ENCODE results near the gene MAML3.
"Not testable (repeated sequence)": the region's sequence is repeated elsewhere in the genome, so short reads cannot be mapped to it uniquely, and the experiment has no call there.

Gene MAML3

DNA sequence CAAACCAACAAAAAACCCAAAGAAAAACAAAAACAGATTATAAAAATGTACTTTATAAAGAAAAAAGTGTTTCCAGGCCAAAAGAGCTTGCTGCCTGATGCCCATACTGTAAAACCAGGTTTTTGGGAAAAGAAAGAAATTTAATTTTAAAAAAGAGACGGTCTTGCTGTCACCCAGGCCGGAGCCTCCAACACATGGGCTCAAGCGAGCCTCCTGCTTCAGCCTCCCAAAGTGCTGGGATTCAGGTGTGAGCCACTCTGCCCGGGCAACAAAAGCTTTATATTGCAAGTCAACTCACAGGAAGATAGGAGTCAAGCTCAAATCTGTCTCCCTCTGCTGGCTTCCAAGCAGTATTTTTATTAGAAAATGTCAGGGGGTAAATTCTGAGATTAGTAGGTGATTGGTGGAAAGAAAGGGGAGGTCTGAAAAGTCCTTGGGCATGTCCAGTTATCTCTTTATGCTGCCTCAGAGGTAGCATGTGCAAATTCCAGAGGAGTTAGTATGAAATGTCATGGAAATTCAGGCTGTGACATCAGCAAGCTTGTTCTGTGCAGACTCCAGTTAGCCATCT is 449.0 kb downstream of the MAML3 start:
- DNase-seq, result no peak

DNA sequence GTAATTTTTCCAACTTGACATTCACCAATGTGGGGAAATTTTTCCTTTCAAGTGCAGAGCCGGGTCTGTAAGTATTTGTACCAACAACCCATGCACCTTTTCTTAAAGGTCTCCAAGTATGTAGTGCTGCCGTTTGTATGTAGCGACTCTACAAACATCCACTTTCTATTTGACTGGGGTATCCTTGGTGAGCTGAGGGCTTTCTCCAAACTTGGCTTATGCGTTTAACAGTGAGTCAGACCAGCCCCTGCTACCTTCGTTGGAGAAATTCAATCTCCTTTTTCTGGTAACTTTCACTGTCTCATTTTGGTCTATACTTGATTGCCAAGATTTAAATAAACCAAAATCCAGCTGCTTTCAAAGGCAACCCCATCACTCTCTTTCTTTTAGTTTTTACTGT is 453.4 kb downstream of the MAML3 start:
- no peak for DNase-seq

DNA sequence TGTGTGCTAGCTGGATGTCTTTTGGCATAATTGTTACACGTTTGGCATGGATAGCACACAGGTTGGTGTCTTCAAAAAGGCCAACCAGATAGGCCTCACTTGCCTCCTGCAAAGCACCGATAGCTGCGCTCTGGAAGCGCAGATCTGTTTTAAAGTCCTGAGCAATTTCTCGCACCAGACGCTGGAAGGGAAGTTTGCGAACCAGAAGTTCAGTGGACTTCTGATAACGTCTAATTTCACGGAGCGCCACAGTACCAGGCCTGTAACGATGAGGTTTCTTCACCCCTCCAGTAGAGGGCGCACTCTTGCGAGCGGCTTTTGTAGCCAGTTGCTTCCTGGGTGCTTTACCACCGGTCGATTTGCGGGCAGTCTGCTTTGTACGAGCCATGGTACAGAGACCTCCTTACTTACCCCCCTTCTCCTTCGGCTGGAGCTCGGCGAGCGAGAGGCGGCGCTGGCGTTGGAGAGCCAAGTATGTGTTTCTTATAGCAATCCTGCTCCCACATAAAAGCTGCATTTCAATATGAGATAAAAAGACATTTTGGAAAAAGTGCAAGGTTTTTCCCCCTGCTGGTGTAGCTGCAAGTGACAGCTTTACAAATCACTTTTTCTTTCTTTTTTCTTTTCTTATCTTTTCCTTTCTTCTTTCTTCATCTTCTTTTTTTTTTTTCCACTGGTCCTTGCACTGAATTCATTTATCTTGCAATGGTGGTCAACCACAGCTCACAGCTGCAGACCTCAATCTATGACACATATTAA is 455.6 kb downstream of the MAML3 start:
- DNase-seq, result not testable (repeated sequence)

DNA sequence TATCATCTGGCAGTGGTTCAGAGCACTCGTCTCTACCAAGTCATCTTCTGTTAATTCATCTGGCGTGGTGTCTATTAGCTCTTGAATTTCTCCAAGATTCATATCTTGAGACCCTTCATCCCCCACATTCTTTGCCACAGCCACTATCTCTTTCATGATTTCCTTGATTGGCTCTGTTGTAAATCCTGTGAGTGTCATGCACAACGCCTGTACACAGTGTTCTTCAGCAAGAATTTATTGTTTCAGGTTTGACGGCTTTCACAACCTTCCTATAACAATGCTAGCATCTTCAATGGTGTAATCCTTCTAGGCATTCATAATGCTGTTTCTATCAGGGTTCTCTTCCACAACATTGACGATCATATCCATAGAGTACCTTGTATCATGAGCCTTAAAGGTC is 457.5 kb downstream of the MAML3 start:
- DNase-seq, result no peak

DNA sequence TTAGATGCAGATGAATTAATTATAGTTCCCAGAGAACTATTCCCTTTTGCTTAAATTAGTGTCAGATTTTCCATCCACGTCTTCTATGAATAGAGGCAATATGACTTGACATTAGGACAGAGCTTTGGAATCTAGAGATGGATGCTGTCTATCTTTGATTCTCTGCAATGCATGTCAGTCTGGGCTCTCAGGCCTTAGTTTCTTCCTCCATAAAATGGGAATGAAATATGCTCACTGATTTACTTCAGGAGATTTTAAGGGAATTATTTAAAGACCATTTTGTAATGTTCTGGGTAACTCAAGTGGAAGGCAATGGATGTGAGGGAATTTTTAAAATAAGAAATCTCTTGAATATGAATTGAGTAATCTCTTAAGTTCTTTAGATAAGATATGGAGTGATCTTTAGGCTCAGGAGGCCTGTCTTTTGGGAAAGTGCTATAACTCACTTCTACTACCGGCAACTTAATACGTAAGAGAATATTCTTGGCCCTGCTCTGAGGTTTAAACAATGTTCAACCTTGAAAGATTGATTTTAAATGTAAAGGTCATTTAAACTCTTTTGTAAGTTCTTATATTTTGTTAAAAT is 459.4 kb downstream of the MAML3 start:
- DNase-seq, result no peak

DNA sequence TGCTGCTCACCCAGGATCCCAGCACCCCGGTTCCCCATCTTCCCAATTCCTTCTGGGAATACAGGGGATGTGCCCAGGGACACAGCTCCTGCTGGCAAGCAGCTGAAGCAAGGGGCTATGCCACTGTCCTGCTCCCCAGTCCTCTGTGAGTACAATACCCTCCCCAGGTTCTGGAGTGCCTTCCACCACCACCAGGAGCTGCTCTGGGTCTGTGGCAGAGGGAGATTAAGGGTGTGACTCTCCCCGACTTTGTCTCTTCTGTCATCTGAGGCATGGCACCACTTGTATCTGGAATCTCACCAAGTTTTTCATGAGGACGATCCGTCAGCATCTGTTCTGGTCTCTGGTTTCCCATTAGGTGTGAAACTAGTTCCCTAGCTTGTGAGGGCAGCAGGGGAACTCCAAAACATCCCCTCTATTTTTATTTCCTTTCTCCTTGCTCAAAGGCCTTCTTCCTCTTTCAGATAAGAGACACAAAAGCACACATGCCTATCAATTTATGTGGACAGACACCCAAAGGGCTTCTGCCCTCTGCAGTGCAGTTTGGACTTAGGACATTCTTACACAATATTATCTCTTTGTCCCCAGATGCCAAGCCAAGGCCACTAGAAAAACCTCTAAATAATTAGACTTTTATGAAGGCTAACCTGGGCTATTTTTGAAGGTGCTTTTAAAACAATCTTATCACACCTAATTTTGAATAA is 461.5 kb downstream of the MAML3 start:
- no peak for DNase-seq

DNA sequence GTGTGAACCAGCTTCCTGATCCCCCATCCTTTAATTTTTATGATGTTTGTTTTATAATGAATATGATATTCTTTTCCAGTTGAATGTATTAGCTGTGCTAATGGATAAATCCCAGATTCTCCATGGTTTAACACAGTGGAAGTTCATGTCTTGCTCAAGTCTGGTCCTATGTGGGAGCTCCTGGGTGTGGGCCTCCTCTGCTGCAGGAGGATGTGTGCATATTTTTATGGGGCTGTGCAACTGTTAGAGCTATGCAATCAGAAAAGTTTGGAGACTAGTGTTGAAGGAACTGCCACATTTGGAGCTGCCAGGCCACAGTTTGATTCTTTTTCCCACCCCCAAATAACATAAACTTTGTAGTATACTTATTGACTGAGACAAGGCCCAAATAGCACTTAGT is 463.6 kb downstream of the MAML3 start:
- DNase-seq, result no peak

DNA sequence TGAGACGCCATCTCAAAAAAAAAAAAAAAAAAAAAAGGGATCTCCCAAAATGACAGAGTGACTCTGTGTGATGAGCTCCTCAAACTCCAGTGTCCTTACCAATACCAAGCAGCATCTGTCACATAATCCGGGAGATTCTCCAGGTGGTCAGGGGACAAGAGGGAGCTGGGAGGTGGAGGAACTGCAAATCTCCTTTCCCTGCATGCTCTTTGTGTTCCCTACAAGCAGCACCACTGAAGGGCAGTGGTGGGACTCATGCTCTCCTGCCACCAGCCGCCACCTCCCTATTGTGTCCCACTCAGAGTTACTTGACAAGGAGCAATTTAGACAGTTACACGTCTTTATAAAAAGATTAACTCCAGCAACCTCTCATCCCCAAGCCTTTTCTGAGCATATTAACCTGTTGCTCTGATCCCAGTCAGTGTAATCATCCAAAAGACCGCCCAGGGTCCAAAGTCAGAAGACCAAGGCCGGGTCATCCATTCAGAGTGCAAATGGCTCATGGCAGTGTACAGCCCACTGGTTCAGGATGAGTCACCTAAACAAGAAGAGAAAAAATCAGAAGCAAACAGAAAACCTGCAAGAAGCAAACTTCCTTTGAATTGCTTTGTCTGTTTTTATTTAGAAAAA is 464.8 kb downstream of the MAML3 start:
- DNase-seq, result no peak

DNA sequence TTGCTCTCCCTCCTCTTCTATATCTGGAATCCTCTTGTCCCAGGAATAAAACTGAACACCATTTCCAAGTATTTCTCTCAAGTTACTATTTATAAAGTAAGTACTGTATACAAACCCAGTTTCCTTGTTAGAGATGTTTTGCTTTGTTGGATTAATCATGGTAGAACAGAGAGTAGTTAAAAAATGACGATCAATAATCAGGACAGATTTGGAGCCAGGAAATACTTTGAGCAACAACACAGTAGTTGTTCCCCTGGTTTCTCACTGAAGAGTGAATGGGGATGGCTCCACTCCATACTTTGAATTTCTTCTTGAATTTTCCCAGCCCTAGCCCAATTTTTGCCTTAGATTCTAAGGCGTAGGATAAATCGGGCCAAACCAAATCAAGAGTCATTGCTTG is 467.0 kb downstream of the MAML3 start:
- no peak for DNase-seq

DNA sequence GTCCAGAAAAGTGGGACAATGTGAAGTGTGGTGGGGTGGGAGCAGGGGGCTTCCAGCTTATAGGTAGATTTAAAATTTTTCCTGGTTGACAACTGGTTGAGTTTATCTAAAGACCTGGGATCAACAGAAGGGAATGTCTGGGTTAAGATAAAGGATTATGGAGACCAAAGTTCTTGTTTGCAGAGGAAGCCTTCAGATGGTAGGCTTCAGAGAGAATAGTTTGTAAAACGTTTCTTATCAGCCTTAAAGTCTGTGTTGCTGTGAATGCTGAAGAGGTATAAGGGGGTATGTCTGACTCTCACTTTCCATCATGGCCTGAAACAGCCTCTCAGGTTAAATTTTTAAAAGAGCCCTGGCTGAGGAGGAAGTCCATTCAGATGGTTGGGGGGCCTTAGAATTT is 467.9 kb downstream of the MAML3 start:
- no peak for DNase-seq

DNA sequence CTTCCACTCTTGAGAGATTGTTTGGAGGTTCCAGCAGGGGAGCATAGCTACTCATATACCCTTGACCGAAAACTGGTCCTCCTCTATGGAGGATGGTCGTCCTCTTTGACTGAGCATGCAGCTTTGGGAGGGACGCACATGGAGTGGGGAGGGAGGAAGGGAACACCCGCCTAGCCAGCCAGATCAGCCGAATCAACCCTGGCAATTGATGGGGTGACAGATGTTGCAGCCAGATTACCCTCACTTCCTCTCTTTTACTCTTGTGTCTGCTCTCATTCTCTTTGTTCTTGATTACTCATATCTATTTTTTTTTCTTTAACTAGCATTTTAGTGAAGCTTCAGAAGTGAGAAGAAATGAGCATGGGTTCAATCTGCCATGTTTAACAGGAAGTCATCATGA is 468.8 kb downstream of the MAML3 start:
- DNase-seq, result no peak

DNA sequence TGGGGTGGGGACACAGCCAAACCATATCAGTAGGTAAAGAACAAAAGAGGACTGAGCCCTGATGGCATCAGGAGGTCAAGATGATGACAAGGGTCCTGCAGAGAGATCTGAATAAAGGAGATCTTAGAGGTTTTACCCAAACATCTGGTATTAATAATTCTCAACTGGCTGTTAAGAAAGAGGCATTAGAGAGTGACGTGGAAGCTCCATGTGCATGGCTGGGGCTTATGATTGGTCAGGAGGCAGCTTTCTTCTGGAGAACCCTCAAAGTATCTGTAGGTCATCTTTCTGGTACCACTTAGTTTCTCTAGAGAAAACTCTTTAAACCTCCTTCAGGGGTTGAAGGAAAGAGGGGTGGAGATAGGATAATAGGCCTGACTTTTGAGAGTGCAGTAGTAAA is 469.6 kb downstream of the MAML3 start:
- no peak for DNase-seq

DNA sequence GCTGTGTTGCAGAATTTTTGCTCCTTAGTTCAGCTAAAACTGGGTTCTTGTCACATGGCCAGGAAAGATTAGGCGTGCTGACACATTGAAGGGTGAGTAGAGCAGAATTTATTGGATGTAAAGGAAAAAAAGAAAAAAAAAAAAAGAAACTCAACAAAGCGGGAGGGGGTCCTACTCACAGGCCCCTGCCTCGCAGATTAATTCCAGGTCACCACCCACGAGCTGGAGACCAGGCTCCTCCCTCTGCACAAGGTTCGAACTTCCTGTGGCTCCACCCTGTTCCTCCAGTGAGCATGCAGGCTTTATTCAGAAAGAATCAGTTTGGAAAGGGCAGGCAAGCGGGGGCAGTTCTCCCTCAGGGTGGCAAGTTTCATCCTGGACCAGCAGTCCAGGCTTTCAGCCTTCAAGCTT is 471.2 kb downstream of the MAML3 start:
- DNase-seq, result no peak

DNA sequence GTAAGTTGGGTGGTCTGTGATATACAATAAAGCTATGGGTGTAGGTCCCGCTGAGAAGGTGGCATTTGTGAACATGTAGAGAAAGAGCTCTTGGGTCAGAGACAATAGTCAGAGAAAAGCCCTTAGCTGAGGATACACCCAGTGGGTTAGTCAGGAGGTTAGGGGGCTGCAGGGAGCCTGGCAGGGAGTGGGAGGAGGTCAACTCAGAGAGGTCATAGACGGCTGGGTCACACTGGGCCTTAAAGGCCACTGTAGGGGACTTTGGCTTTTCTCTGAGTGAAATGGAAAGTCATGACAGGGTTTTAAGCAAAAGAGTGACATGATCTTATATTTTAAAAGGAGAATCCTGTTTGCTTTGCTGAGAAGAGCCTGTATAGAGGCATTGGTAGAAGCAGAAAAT is 471.7 kb downstream of the MAML3 start:
- no peak for DNase-seq

DNA sequence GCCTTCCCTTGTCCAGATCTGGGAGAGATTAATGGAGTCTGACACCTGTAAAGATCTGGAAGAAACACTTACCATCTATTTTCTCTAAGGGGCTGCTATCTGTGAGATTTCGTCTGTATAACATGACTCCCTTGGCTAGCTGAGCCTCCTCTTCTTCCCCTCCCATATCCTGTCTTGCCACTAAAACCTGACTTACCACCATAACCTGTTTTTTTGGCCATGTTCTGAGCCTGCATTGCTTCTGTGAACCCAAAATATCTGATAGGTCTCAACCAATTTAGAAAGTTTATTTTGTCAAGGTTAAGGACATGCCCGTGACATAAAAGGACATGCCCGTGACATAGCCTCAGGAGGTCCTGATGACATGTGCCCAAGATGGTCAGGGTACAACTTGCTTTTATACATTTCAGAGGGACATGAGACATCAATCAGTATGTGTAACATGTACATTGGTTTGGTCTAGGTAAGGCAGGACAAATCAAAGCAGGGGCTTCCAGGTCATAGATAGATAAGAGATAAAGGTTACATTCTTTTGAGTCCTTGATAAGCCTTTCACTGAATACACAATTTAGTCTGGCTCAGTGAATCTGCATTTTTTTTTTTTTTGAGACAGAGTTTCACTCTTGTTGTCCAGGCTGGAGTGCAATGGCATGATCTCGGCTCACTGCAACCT is 476.9 kb downstream of the MAML3 start:
- no peak for DNase-seq

DNA sequence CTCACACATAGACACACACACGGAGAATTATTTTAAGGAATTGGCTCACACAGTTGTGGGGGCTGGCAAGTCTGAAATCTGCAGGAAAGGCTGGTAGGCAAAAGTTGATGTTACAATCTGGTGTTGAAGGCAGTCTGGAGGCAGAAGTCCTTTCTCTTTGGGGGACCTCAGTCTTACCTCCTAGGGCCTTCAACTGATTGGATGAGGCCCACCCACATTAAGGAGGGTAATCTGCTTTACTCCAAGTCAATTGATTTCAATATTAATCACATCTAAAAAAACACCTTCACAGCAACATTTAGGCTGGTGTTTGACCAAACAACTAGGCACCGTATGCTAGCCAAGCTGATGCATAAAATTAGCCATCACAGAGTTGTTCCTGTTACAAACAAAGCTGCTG is 477.6 kb downstream of the MAML3 start:
- DNase-seq, result no peak

DNA sequence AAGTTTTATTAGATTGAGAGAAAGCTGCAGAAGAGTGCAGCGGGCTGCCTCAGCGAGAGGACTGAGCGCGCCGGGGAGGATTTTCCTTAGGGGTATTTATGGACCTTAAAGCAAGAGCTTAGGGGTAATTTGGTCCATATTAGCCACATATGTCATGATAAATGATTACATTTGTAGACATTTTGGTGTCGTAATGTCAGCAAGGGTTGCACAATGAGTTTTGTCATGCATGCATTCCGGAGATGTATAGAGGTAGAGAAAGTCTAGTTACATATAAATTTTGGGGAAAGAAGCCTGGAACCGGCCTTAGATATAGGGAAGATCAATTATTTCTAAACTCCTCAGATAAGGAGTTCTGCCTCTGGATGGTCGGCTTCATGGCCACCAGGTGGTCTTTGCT is 478.3 kb downstream of the MAML3 start:
- DNase-seq, result no peak

DNA sequence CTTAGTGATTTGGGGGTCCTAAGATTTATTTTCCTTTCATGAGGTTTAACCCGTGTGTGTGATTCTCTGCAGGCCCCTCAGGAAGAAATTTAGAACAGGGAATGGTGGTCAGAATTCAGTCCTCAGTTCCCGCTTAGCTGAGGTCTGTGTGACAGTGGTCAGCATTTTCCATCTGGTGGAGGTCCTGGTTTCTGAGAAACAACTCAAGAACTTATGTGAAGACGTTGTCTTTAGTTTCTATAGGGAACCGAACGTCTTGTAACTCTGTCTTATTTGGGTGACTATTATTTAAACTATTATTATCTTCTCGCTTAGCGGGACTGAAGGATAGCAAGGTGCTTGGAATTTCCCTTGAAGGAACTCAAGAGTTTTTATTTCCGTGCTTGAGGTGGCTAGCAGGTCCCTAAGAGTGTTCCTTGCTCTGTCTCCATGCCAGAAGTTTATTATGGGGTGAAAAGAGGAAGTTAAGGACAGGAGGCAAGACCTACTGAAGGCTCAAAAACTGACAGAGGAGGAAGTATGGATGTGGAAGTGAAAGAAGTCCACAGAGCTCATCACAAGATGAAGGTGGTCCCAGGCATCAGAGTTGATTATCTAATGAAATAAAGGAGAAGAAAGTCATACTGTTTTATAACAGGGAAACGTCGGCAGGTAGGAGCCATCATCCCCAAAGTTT is 479.0 kb downstream of the MAML3 start:
- no peak for DNase-seq

DNA sequence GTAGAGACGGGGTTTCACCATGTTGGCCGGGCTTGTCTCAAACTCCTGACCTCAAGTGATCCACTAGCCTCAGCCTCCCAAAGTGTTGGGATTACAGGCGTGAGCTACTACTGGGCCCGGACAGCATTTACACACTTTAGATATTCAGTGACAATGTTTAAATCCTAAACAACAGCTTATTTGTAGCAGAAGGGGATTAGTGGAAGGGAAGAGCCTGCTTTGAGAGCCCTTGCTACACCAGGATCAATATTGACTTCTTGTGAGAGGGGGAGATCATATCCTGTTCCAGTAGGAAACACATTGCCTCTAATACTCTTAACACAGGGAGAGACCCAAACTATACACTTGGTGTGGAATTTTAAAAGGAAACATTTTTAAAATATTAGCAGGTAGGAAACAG is 481.3 kb downstream of the MAML3 start:
- DNase-seq, result no peak

DNA sequence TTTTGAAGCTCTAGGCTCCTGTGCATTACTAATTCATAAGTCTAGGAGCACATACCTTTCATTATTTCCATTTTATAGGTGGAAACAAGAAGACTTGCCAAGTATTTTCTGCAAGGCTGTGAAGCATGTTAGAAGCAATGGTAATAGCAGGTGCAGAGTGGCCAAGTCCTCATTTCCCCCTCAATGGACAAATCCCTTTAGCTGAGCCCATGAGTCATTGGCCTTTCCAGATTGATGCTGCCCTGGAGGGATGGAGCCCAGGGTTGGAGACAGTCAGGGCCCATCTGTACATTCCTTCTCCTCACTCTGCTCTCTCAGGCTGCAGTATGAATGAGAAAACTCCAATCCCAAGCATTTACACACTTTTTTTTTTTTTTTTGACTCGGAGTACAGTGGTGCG is 481.8 kb downstream of the MAML3 start:
- no peak for DNase-seq

DNA sequence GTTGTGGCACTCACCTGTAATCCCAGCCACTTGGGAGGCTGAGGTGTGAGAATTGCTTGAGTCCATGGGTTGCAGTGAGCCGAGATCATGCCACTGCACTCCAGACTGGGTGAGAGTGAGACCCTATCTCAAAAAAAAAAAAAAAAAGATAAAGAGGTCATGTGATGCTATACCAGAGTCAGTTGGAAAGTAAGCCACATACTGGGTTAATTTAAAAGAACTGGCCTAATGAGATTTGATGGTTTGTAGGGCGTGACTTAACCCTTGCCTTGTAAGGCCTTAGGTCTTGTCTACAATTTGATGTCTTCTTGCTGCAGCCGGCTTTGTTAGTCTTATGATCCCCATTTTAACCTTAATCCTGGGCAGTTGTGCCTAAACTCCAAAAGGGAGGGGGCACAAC is 483.2 kb downstream of the MAML3 start:
- no peak for DNase-seq

DNA sequence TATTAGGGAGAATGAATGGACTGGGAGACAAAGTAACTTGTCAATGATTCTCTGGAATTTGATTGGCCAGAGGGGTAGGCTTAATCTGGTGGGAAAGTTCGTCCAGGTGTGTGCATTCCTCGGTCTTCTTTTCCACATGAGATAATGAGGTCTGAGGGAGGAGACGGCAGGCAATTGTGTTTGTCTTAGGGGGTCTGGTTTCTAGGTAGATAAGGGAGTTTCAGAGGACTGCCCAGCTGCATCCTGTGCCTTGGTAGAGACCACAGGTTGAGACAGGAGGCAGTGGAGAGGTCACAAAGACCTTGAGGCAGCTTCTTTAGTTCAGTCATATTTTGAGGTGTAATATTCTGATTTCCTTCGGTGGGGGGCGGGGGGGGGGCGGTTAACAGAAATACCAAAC is 484.1 kb downstream of the MAML3 start:
- no peak for DNase-seq

Measured in NCI-H2227 treated with DMSO at 0.1 percent for 48 hours (cell line).